Hippocampal formation (tissue), 2 donors: ENCODE measurements around the gene POLR2F.
"Not testable (repeated sequence)": the region's sequence is repeated elsewhere in the genome, so short reads cannot be mapped to it uniquely, and the experiment has no call there.

ENCODE experiments used
- DNase-seq, 2 donors: peaks; one replicate each; lab custom pipeline; 2025; lab: John Stamatoyannopoulos, UW

The POLR2F gene

DNA sequence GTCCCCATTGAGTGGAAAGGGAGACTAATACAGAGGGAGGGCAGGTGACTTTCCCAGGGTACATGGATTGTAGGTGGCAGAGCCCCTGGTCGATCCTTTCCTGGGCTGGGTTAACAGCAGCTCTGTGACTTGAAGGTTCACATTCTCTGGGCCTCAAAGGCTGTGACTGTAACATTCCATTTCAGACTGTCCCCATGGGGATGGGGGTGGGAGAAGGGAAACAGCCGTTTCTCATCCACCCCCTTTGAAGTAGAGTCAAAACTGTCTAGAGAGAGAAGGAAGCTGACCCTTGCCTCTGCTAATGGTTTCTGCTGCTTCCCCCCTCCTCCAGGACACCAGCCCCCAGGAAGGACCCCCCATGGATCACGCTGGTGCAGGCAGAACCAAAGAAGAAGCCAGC, 28.2 kb upstream of the POLR2F start:
- no peak for DNase-seq

GRCh38 chr22:37925767-37926166, 27.7 kb upstream of the POLR2F start:
- no peak for DNase-seq

DNA sequence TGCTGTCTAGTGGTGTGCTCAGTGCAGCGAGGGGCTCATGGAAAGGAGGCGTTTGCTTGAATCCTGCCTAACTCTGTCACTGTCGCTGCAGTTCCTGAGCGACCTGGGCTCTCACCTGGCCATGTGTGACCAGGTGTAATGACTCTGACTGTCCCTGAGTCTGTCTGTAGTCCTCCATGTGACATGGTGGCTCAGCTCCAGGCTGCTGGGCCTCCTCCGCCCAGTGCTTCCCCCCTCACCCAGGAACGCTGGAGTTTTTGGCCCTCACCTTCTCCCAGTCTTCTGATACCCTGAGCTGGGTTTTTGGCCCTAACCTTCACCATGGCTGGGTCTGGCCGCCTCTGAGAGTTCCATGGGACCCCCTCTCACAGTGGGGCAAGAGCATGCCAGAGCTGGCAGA, 27.1 kb upstream of the POLR2F start:
- no peak for DNase-seq

DNA sequence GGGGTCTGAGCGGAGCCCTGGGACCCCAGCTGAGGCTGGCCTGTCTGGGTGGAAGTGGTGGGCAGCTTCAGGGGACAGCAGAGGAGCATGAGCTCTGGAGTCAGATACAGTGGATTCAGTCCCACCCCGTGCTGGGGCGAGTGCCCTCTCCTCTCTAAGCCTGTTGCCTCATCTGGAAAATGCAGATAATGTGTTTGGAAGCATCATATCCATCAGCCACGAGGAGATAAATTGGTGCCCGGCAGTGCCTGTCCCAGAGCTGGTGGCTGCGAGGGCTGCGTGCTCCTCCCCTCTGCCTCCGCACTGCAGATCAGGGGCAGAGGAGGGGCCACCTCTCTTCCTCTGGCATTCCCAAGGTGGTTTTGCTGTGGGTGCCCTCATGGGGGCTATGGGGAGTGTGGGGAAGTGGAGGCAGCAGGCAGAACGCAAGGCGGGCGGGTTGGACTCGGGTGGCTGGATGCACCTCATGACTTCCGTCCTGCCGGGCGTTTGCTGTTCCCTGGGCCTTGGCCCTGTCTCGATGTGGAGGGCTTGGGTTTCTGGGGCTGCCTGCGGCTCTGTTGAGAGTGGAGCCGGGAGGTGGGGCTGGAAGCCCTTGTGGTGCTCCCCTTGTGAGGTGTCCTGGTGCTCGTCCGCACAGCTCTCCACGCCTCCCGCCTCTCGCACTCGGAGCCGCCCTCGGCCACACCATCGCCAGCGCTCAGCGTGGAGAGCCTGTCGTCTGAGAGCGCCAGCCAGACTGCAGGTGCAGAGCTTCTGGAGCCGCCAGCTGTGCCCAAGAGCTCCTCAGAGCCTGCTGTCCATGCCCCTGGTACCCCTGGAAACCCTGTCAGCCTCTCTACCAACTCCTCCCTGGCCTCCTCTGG, 26.5 kb upstream of the POLR2F start:
- DNase-seq = no peak

DNA sequence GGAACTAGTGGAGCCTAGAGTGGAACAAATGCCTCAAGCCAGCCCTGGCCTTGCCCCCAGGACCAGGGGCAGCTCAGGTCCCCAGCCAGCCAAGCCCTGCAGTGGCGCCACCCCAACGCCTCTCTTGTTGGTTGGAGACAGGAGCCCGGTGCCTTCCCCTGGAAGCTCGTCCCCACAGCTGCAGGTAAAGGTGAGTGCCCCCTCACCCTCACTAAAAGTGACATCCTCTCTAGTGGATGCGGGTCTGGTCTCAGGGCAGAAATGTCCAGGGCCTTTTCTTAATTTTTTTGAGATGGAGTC, 25.9 kb upstream of the POLR2F start:
- DNase-seq = no peak

GRCh38 chr22:37929390-37929789, 24.1 kb upstream of the POLR2F start:
- no peak for DNase-seq

GRCh38 chr22:37930270-37930951, 23.1 kb upstream of the POLR2F start:
- peak in 1 of 2 donors; percentile 21 for DNase-seq

DNA sequence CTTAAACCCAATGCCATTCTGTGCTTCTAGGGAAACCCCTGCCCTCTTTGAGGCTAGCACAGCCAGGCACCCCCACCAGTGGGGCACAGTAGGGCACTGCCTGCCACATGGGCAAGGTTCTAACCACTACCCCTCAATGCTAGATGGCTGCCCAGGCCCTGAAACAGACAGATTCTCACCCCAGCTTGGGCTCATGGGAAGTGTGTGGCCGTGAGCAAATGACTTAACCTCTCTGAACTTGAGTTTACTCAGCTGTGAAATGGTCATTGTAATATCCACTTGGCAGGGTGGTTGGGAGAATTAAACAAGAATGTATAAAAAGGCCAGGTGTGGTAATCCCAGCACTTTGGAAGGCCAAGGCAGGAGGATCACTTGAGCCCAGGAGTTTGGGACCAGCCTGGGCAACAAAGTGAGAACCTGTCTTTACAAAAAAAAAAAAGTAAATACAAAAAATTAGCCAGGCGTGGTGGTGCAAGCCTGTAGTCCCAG, 22.5 kb upstream of the POLR2F start:
- DNase-seq = no peak

GRCh38 chr22:37931893-37932389, 21.6 kb upstream of the POLR2F start:
- DNase-seq = no peak

DNA sequence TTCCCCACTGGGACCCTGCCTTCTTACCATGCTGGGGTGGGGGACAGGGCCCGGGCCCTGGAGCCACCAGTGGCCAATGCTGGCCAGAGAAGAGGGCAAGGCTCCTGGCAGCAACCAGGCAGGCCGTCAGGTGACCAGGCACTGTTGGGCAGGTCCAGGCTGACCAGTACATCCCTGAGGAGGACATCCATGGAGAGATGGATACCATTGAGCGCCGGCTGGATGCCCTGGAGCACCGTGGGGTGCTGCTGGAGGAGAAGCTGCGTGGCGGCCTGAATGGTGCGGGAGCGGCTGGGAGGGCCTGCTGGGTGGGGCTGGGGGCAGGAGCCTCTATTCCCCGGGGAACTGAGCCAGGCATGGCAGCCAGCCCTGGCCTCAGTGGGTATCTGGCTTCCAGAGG, 21.1 kb upstream of the POLR2F start:
- DNase-seq = no peak

- no peak for DNase-seq
Measured at GRCh38 chr22:37932821-37933578, 20.5 kb upstream of the POLR2F start.

GRCh38 chr22:37933711-37934376, 19.7 kb upstream of the POLR2F start:
- DNase-seq = peak; percentile 55 to 79

DNA sequence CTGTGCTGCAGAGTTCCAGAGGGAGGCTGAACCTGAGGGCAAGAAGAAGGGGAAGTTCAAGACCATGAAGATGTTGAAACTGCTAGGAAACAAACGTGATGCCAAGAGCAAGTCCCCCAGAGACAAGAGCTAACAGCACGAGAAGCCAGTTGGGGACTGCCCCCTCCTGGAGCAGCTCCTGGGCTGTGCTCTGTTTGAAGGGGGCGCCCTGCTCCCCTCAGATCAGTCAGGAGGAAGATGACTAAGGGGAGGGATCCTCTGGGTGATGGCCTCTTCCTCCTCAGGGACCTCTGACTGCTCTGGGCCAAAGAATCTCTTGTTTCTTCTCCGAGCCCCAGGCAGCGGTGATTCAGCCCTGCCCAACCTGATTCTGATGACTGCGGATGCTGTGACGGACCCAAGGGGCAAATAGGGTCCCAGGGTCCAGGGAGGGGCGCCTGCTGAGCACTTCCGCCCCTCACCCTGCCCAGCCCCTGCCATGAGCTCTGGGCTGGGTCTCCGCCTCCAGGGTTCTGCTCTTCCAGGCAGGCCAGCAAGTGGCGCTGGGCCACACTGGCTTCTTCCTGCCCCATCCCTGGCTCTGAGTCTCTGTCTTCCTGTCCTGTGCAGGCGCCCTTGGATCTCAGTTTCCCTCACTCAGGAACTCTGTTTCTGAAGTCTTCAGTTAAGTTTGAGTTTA, 12.7 kb upstream of the POLR2F start:
- no peak for DNase-seq

GRCh38 chr22:37942133-37942532, 11.4 kb upstream of the POLR2F start:
- DNase-seq = no peak

- no peak for DNase-seq
Measured at GRCh38 chr22:37943136-37943824, 10.2 kb upstream of the POLR2F start.

DNA sequence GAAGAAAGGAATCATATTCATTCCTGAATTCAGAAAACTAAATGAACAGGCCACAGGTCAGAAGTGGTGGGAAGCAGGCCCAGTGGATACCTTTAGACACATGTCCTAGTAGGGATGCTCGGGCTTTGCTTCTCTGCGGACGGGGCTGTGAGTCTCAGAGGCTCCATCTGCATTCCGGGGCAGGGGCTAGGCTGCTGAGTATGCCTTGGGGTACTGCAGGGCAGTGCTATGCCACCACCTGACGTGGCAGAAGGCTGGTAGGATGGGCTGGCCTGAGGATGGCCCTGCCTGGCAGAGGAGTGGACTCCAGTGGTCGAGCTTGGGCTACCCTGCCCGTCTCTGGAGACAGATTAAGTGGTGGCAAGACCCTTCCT, 9.7 kb upstream of the POLR2F start:
- DNase-seq = no peak

DNA sequence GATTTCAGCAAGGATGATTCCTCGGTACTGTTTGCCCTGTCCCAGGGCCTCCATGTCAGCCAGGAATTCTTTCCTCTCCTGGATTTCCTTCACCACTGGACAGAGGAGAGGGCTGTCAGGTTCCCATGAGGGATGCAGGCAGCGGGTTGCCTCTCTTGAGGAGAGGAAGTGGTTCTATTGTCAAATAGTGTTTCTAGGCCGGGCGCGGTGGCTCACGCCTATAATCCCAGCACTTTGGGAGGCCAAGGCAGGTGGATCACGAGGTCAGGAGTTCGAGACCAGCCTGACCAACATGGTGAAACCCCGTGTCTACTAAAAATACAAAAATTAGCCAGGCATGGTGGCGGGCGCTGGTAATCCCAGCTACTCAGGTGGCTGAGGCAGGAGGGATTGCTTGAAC, 9.1 kb upstream of the POLR2F start:
- DNase-seq = not testable (repeated sequence)

DNA sequence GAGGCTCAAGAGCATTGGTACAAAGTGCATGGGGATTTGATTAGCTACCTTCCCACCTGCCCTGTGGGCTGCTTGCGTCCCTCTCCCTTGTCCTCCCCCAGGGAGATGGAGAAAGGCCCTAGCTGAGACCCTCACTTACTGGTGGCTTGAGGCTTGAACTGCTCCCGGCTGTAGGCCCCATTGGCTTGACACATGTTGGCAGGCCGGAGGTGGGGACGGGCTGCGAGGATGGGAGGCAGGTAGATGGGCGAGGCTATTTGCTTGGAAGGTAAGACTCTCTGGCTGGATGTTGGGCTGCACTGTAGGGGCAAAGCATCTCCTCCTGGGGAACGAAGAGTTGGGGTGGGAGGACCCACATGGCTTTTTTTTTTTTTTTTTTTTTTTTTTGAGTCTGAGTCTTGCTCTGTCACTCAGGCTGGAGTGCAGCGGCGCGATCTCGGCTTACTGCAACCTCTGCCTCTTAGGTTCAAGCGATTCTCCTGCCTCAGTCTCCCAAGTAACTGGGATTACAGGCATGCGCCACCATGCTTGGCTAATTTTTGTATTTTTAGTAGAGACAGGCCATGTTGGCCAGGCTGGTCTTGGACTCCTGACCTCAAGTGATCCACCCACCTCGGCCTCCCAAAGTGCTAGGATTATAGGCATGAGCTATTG, 6.2 kb upstream of the POLR2F start:
- DNase-seq = not testable (repeated sequence)

DNA sequence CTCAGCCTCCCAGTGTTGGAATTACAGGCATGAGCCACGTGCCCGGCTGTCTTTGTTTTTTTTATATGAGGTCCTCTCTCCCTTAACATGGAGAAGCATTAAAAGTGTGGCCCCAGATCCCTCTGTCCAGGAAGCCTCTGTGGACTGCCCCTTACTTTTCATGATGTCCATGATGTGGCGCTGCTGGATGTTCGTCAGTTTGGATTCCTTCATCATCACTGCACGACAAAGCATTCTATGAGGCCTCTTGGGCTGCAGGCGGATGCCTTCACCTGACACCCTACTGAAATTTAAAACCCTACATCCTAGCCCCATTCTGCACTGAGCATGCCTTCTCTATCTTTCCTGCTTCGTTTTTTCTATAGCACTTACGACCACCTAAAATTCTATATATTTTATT, 2.2 kb upstream of the POLR2F start:
- no peak for DNase-seq

- DNase-seq = not testable (repeated sequence)
Measured at GRCh38 chr22:37952629-37953028, 870 bp upstream of the POLR2F start.
